HG03025 (cell line): ENCODE results near the gene ARHGAP31.
A peak's percentile ranks its signal among the peaks of the same experiment; 100 is the strongest.
"Not testable (repeated sequence)": the region's sequence is repeated elsewhere in the genome, so short reads cannot be mapped to it uniquely, and the experiment has no call there.

Experiments
- ATAC-seq: cut with Tn5 transposase; IDR thresholded peaks from one replicate; pipeline ENCODE4 v1.9.1; 2021; ENCODE audit warnings: mild to moderate bottlenecking, moderate library complexity; ENCODE audit not compliant: unreplicated experiment, low FRiP score

ARHGAP31 gene

GRCh38 chr3:119294696-119295671, 801 bp downstream of the ARHGAP31 start:
- peak; percentile 21 for ATAC-seq

GRCh38 chr3:119295816-119296726, 1.9 kb downstream of the ARHGAP31 start:
- no peak for ATAC-seq

GRCh38 chr3:119296727-119297122, 2.5 kb downstream of the ARHGAP31 start:
- no peak for ATAC-seq

GRCh38 chr3:119297169-119297568, 3.0 kb downstream of the ARHGAP31 start:
- ATAC-seq = no peak

- no peak for ATAC-seq
These were observed 4.4 kb downstream of the ARHGAP31 start for GRCh38 chr3:119298565-119298941.

GRCh38 chr3:119300991-119301391, 6.8 kb downstream of the ARHGAP31 start:
- ATAC-seq = no peak

GRCh38 chr3:119301662-119302061, 7.5 kb downstream of the ARHGAP31 start:
- no peak for ATAC-seq

GRCh38 chr3:119302697-119303551, 8.7 kb downstream of the ARHGAP31 start:
- no peak for ATAC-seq

- no peak for ATAC-seq
These were observed 10.1 kb downstream of the ARHGAP31 start for GRCh38 chr3:119304201-119304713.

GRCh38 chr3:119305286-119305685, 11.1 kb downstream of the ARHGAP31 start:
- ATAC-seq = no peak

- not testable (repeated sequence) for ATAC-seq
These were observed 12.2 kb downstream of the ARHGAP31 start for GRCh38 chr3:119306378-119306777.

- no peak for ATAC-seq
These were observed 14.2 kb downstream of the ARHGAP31 start for GRCh38 chr3:119308355-119308754.

GRCh38 chr3:119309591-119309990, 15.4 kb downstream of the ARHGAP31 start:
- no peak for ATAC-seq

- ATAC-seq = no peak
These were observed 15.9 kb downstream of the ARHGAP31 start for GRCh38 chr3:119310071-119310470.

- no peak for ATAC-seq
These were observed 17.1 kb downstream of the ARHGAP31 start for GRCh38 chr3:119311081-119311925.

GRCh38 chr3:119313461-119313860, 19.3 kb downstream of the ARHGAP31 start:
- no peak for ATAC-seq

- ATAC-seq = no peak
These were observed 20.6 kb downstream of the ARHGAP31 start for GRCh38 chr3:119314821-119315220.

- ATAC-seq = no peak
These were observed 21.6 kb downstream of the ARHGAP31 start for GRCh38 chr3:119315600-119316312.

- no peak for ATAC-seq
These were observed 22.1 kb downstream of the ARHGAP31 start for GRCh38 chr3:119316313-119316670.
